IMR-90 (cell line): Measurements from ENCODE around the gene LDLRAD3. TPM values are rescaled to one million over a fixed set of nuclear protein-coding genes. Genes with fewer than 3 reads are reported as not detected.

Source experiments
- ATAC-seq: fragments of 200-7000 bp; cut with Tn5 transposase; 2 replicates; pipeline ENCODE4 v1.9.1; 2020; ENCODE audit warnings: low read depth, mild to moderate bottlenecking, moderate library complexity
- BruUV-seq: library from RNA; stranded (reverse); fragments of 400-500 nt; replicated peaks from 2 replicates; lab custom pipeline; 2021; lab: Mats Ljungman, UMichigan
- CTCF ChIA-PET: fragments of 300-600 bp; formaldehyde crosslinking; extraction: SDS; loops from one replicate; lab custom pipeline; 2021; ENCODE audit warnings: antibody characterized with exemption; lab: Yijun Ruan, JAX
- POLR2A ChIA-PET: fragments of 300-600 bp; sonication (Branson Sonifier 250); formaldehyde crosslinking; loops from one replicate; lab custom pipeline; 2022; ENCODE audit warnings: antibody characterized with exemption; ENCODE audit not compliant: unreplicated experiment; lab: Charles Lee
- DNase-seq: peaks from one replicate; pipeline ENCODE4 v3.0.0; 2013
- H2AFZ ChIP-seq: replicated peaks from 2 replicates; pipeline ENCODE3; 2013; ENCODE audit warnings: low read length, mild to moderate bottlenecking; ENCODE audit not compliant: poor library complexity
- H2AK5ac ChIP-seq: 2 replicates; pipeline ENCODE4 v1.6.1; 2013; ENCODE audit warnings: low read depth, low read length, inconsistent platforms
- H2AK9ac ChIP-seq: replicated peaks from 2 replicates; pipeline ENCODE3; 2013; ENCODE audit warnings: mild to moderate bottlenecking, low read depth, low read length, moderate library complexity; ENCODE audit not compliant: poor library complexity
- H2BK120ac ChIP-seq: 2 replicates; pipeline ENCODE4 v1.6.1; 2013; ENCODE audit warnings: low read depth, low read length, inconsistent platforms
- H2BK15ac ChIP-seq: 3 replicates; pipeline ENCODE4 v1.6.1; 2013; ENCODE audit warnings: low read depth, low read length, inconsistent platforms
- H2BK20ac ChIP-seq: 2 replicates; pipeline ENCODE4 v1.6.1; 2013; ENCODE audit warnings: low read depth, mild to moderate bottlenecking, inconsistent platforms, low read length, moderate library complexity
- H2BK5ac ChIP-seq: 2 replicates; pipeline ENCODE4 v1.6.1; 2013; ENCODE audit warnings: mild to moderate bottlenecking, low read depth, low read length, inconsistent platforms; ENCODE audit not compliant: poor library complexity, severe bottlenecking
- H3K14ac ChIP-seq: replicated peaks from 2 replicates; pipeline ENCODE4 v1.6.1; 2013; ENCODE audit warnings: low read depth, low read length, inconsistent platforms
- H3K18ac ChIP-seq: 2 replicates; pipeline ENCODE4 v1.6.1; 2013; ENCODE audit warnings: low read depth, low read length, control low read depth
- H3K23ac ChIP-seq: 2 replicates; pipeline ENCODE4 v1.6.1; 2013; ENCODE audit warnings: low read depth, low read length, inconsistent platforms
- H3K27ac ChIP-seq: 2 replicates; pipeline ENCODE4 v1.5.1; 2013; ENCODE audit warnings: mild to moderate bottlenecking, control low read depth, low read length; ENCODE audit not compliant: insufficient read depth
- H3K27me3 ChIP-seq: 2 replicates; pipeline ENCODE4 v1.6.1; 2013; ENCODE audit warnings: low read length; ENCODE audit not compliant: control insufficient read depth, insufficient read depth
- H3K36me3 ChIP-seq: 2 replicates; pipeline ENCODE4 v1.6.1; 2013; ENCODE audit warnings: low read length, mixed read lengths; ENCODE audit not compliant: control insufficient read depth, insufficient read depth
- H3K4ac ChIP-seq: 2 replicates; pipeline ENCODE4 v1.6.1; 2013; ENCODE audit warnings: low read depth, low read length, inconsistent platforms
- H3K4me1 ChIP-seq: 2 replicates; pipeline ENCODE4 v1.6.1; 2013; ENCODE audit warnings: low read length, mixed read lengths; ENCODE audit not compliant: control insufficient read depth, insufficient read depth
- H3K4me2 ChIP-seq: 2 replicates; pipeline ENCODE4 v1.6.1; 2013; ENCODE audit warnings: low read depth, mild to moderate bottlenecking, control low read depth, low read length, moderate library complexity
- H3K4me3 ChIP-seq: 2 replicates; pipeline ENCODE4 v1.5.1; 2013; ENCODE audit warnings: low read depth, mild to moderate bottlenecking, control low read depth, low read length, moderate library complexity; ENCODE audit not compliant: insufficient read depth
- H3K56ac ChIP-seq: 2 replicates; pipeline ENCODE4 v1.6.1; 2013; ENCODE audit warnings: low read length, inconsistent platforms; ENCODE audit not compliant: insufficient read depth; ENCODE audit errors: extremely low read depth
- H3K79me1 ChIP-seq, 2 experiments: 2 replicates each; pipeline ENCODE4 v1.6.1; 2013; ENCODE audit warnings: low read length in 2 of 2, inconsistent platforms in 1 of 2, low read depth in 1 of 2
- H3K9ac ChIP-seq: 2 replicates; pipeline ENCODE4 v1.6.1; 2013; ENCODE audit warnings: low read depth, low read length, control low read depth
- H3K9me1 ChIP-seq: 2 replicates; pipeline ENCODE4 v1.6.1; 2013; ENCODE audit warnings: low read length, inconsistent platforms; ENCODE audit not compliant: insufficient read depth
- H3K9me3 ChIP-seq: 2 replicates; pipeline ENCODE4 v1.6.1; 2013; ENCODE audit warnings: low read length; ENCODE audit not compliant: control insufficient read depth, insufficient read depth
- H4K20me1 ChIP-seq: 2 replicates; pipeline ENCODE4 v1.6.1; 2013; ENCODE audit warnings: low read length, inconsistent platforms; ENCODE audit not compliant: insufficient read depth
- H4K5ac ChIP-seq: 2 replicates; pipeline ENCODE4 v1.6.1; 2013; ENCODE audit warnings: mild to moderate bottlenecking, low read depth, low read length, control low read depth
- H4K8ac ChIP-seq, 2 experiments: 2 replicates each; pipeline ENCODE4 v1.6.1; 2013; ENCODE audit warnings: low read depth in 2 of 2, low read length in 2 of 2, control low read depth in 1 of 2, inconsistent platforms in 1 of 2
- H4K91ac ChIP-seq: 2 replicates; pipeline ENCODE4 v1.6.1; 2013; ENCODE audit warnings: low read depth, low read length, inconsistent platforms; ENCODE audit not compliant: insufficient read depth
- BHLHE40 ChIP-seq: fragments of 150-350 bp; IDR thresholded peaks from 2 replicates; pipeline ENCODE4 v1.6.1; 2016; ENCODE audit warnings: mild to moderate bottlenecking, low read depth, low read length
- CEBPB ChIP-seq: IDR thresholded peaks from 2 replicates; pipeline ENCODE4 v1.6.1; 2012; ENCODE audit warnings: low read depth, low read length, improper control_type of control experiment
- CHD1 ChIP-seq: IDR thresholded peaks from 2 replicates; pipeline ENCODE4 v1.6.1; 2012; ENCODE audit warnings: low read depth, low read length, improper control_type of control experiment
- FOS ChIP-seq: fragments of 150-350 bp; IDR thresholded peaks from 2 replicates; pipeline ENCODE4 v1.6.1; 2016; ENCODE audit warnings: low read depth, low read length
- MAFK ChIP-seq: IDR thresholded peaks from 2 replicates; pipeline ENCODE4 v1.6.1; 2012; ENCODE audit warnings: low read depth, low read length, improper control_type of control experiment
- MXI1 ChIP-seq: IDR thresholded peaks from 2 replicates; pipeline ENCODE4 v1.6.1; 2012; ENCODE audit warnings: low read depth, mild to moderate bottlenecking, low read length, moderate library complexity, borderline replicate concordance
- NFE2L2 ChIP-seq: fragments of 150-350 bp; IDR thresholded peaks from 2 replicates; pipeline ENCODE4 v1.6.1; 2016; ENCODE audit warnings: low read depth, mild to moderate bottlenecking, low read length
- POLR2A ChIP-seq: IDR thresholded peaks from 2 replicates; pipeline ENCODE4 v1.6.1; 2012; ENCODE audit warnings: mild to moderate bottlenecking, low read depth, low read length
- RAD21 ChIP-seq: IDR thresholded peaks from 2 replicates; pipeline ENCODE4 v1.6.1; 2012; ENCODE audit warnings: low read length, improper control_type of control experiment
- RCOR1 ChIP-seq: IDR thresholded peaks from 2 replicates; pipeline ENCODE4 v1.6.1; 2012; ENCODE audit warnings: mild to moderate bottlenecking, low read length, improper control_type of control experiment; ENCODE audit not compliant: insufficient replicate concordance
- RFX5 ChIP-seq: IDR thresholded peaks from 2 replicates; pipeline ENCODE4 v1.8.0; 2012; ENCODE audit warnings: low read depth, mild to moderate bottlenecking, low read length, moderate library complexity
- WGBS, 2 experiments: methylation state at CpG; one replicate each; pipeline versions ENCODE4 v1.1.5 to v1.1.7; 2013; ENCODE audit warnings: missing lambda C conversion rate in 2 of 2; ENCODE audit not compliant: insufficient read length in 1 of 2; ENCODE audit errors: extremely low coverage in 2 of 2; 5-methylcytosine and 5-hydroxymethylcytosine counted together
- dilution Hi-C: fragments of 300-500 bp; cut with HindIII; formaldehyde crosslinking; loops from one replicate; pipeline ENCODE4 v1.14.3; 2018; ENCODE audit warnings: low sequenced_read_pairs; ENCODE audit not compliant: unreplicated experiment
- in situ Hi-C: fragments of 300-500 bp; cut with MboI; formaldehyde crosslinking; loops from 3 replicates; pipeline ENCODE4 v1.14.3; 2019; ENCODE audit warnings: low sequenced_read_pairs, inconsistent platforms, mixed read lengths
- intact Hi-C: fragments of 100-400 bp; cut with micrococcal nuclease; formaldehyde crosslinking; loops from 2 replicates; pipeline ENCODE4 v1.10.0; 2022
- polyA plus RNA-seq, 3 experiments: library from polyadenylated mRNA; depleted of rRNA; stranded (reverse); fragments of >200 nt; gene quantifications; 2 replicates each; pipeline ENCODE4 v1.2.3, GENCODE V29; 2012; ENCODE audit warnings: low replicate concordance in 1 of 3
- total RNA-seq: library from RNA; depleted of rRNA; stranded (reverse); fragments of >200 nt; gene quantifications from 2 replicates; pipeline ENCODE4 v1.2.3, GENCODE V29; 2012
- TF ChIP-seq, protein P1 (sequence below): conservative IDR thresholded peaks from 2 replicates; pipeline ENCODE4 v1.5.1; 2012; ENCODE audit warnings: mild to moderate bottlenecking, low read depth, low read length, improper control_type of control experiment
- TF ChIP-seq, protein P2 (sequence below): fragments of 150-350 bp; IDR thresholded peaks from 2 replicates; pipeline ENCODE4 v1.6.1; 2016; ENCODE audit warnings: low read depth, mild to moderate bottlenecking, low read length, moderate library complexity, borderline replicate concordance
- TF ChIP-seq, protein P3 (sequence below): fragments of 150-350 bp; IDR thresholded peaks from 2 replicates; pipeline ENCODE4 v1.6.1; 2017; ENCODE audit warnings: mild to moderate bottlenecking, antibody characterized with exemption, low read length, low read depth

LDLRAD3 gene
- total and polyA plus RNA-seq, 2 of the 4 experiments (the other 2 are of a cell fraction) = 2.7 to 6.4 TPM

DNA sequence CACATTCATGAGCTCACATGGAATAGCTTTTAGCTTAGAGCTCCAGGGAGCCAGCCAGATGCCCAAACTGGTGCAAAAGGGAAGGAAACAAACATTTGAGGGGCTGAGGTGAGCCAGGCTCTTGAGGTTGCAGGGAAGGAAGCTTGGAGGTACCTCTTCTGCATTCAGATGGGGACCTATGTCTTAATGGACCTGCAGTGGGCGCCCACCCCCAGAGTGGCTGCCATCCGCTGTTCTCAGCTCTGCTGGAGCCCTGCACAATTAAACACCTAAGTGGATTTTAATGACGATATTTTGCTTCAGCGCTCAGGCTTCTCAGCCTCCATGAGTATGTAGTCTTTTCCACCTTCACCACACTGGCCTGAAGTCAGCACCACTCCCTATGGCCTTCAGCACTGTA, 100.8 kb downstream of the LDLRAD3 start:
- Histone ChIP-seq H3K9me1 (no peaks in the 10 kb centered on the region; the same call in 1 of the 2 replicates), H3K23ac (no peak overlapping the region), H3K4me1 (no peaks in the 10 kb centered on the region), H2AK5ac (0 out of 2 replicates have a peak overlapping the region, but pooled peaks have one; percentile 8), H2BK15ac (no peak overlapping the region), H3K4me2 (no peak overlapping the region), H2BK5ac (no peak overlapping the region), H3K9ac (no peak overlapping the region), H3K27ac (no peak overlapping the region), H3K36me3 (no peaks in the 10 kb centered on the region), H4K5ac (no peak overlapping the region), H3K9me3 (no peaks in the 10 kb centered on the region), H2AK9ac (peak overlapping the region; percentile 32), H3K27me3 (no peaks in the 10 kb centered on the region), H2AFZ (no peak overlapping the region), H4K8ac (no peak overlapping the region), H3K18ac (no peak overlapping the region), H3K56ac (no peak overlapping the region), H2BK120ac (no peak overlapping the region), H3K4me3 (no peak overlapping the region), H3K4ac (peak overlapping the region; percentile 10; the same call in 1 of the 2 replicates), H3K14ac (0 out of 2 replicates have a peak overlapping the region, but pooled peaks have one; percentile 11), H4K91ac (no peak overlapping the region), H2BK20ac (no peak overlapping the region), H3K79me1 (no peaks in the 10 kb centered on the region), H4K20me1 (no peaks in the 10 kb centered on the region)
- ChIA-PET CTCF (no interaction called here), POLR2A (no interaction called here)
- WGBS, 2 experiments = 100% methylated on average over 2 of the region's 4 CpGs; no CpG with 5 or more reads in 1 of the 2 experiments
- DNase-seq (no peak), ATAC-seq (no peak)
- in situ Hi-C loops (no loop called here), intact Hi-C loops (loop anchor here (10.0 kb wide), 1 partner anchor 430 kb away; no protein-coding TSS in a partner anchor), dilution Hi-C loops (no loop called here)
- TF ChIP-seq RAD21 (no peak), RFX5 (no peak), MXI1 (no peak), CHD1 (no peak), CEBPB (no peak), FOS (no peak), BHLHE40 (no peak), NFE2L2 (no peak), RCOR1 (no peak), MAFK (no peak), POLR2A (no peak)
- TF ChIP-seq, protein P1, sequence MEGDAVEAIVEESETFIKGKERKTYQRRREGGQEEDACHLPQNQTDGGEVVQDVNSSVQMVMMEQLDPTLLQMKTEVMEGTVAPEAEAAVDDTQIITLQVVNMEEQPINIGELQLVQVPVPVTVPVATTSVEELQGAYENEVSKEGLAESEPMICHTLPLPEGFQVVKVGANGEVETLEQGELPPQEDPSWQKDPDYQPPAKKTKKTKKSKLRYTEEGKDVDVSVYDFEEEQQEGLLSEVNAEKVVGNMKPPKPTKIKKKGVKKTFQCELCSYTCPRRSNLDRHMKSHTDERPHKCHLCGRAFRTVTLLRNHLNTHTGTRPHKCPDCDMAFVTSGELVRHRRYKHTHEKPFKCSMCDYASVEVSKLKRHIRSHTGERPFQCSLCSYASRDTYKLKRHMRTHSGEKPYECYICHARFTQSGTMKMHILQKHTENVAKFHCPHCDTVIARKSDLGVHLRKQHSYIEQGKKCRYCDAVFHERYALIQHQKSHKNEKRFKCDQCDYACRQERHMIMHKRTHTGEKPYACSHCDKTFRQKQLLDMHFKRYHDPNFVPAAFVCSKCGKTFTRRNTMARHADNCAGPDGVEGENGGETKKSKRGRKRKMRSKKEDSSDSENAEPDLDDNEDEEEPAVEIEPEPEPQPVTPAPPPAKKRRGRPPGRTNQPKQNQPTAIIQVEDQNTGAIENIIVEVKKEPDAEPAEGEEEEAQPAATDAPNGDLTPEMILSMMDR = no peak
- TF ChIP-seq, protein P2, sequence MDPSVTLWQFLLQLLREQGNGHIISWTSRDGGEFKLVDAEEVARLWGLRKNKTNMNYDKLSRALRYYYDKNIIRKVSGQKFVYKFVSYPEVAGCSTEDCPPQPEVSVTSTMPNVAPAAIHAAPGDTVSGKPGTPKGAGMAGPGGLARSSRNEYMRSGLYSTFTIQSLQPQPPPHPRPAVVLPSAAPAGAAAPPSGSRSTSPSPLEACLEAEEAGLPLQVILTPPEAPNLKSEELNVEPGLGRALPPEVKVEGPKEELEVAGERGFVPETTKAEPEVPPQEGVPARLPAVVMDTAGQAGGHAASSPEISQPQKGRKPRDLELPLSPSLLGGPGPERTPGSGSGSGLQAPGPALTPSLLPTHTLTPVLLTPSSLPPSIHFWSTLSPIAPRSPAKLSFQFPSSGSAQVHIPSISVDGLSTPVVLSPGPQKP = no peak
- TF ChIP-seq, protein P3, sequence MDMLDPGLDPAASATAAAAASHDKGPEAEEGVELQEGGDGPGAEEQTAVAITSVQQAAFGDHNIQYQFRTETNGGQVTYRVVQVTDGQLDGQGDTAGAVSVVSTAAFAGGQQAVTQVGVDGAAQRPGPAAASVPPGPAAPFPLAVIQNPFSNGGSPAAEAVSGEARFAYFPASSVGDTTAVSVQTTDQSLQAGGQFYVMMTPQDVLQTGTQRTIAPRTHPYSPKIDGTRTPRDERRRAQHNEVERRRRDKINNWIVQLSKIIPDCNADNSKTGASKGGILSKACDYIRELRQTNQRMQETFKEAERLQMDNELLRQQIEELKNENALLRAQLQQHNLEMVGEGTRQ = no peak
- no TSS peak for BruUV-seq
